ENCODE results near the gene KRT80.

The KRT80 gene

DNA sequence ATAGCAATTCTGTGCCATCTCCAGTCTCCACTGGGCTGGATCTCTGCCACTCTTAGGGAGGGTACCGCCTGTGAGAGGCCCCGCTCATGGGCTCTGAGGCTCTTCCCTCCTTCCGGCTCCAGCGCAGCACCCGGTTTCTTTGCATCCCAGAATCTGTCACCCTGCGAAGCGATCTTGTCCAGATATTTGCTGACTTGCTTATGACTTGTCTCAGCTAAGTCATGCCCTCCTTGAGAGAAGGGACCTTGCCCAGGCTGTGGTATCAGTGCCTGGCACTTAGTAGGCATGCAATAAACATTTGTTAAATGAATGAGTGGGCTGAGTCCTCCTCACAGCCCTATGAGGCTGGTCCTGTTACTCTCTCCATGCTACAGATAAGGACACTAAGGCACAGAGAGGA lies 13.4 kb downstream of the KRT80 start:
- DNase-seq: no peak

- DNase-seq: no peak
Observed at GRCh38 chr12:52175371-52176350, 16.2 kb downstream of the KRT80 start.

DNA sequence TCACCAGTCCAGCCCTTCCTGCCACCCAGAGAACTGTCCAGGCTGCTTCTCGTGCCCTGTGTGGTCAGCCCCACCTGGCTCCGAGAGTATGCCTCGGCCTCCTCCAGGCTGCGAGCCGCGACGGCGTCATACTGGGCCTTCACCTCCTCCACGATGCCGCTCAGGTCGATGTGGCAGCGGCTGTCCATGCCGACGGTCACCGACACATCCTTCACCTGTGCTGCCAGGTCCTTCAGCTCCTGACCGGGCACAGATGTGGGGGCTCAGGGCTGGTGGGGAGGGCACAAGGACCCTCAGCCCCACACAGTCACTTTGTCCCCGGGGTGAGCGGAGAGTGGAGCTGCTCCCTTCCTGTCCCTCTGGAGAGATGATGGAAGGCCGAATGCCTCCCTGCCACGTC lies 18.3 kb downstream of the KRT80 start:
- no peak for DNase-seq

GRCh38 chr12:52172956-52173355 lies 18.9 kb downstream of the KRT80 start:
- DNase-seq: no peak

GRCh38 chr12:52171950-52172512 lies 19.8 kb downstream of the KRT80 start:
- DNase-seq: no peak

GRCh38 chr12:52170827-52171226 lies 21.0 kb downstream of the KRT80 start:
- no peak for DNase-seq

DNA sequence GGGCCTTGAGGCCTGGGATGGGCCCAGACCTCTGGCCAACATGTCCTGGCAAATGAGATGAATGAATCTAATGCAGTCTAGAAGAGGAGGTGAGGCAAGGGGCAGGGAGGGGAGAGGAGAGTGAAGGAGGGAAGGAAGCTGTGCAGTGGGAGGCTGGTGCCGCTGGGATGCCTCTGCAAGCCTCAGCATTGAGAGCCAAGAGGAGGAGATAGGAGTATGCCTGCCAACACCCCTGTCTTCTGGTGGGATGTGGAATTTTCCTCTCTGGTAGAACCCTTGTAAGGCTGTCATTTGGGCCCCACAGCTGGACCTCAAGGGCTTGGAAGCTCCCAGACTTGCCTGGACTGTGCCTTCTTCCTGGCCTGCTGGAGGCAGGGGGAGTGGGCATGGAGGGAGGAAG lies 21.9 kb downstream of the KRT80 start:
- DNase-seq: no peak

GRCh38 chr12:52168019-52168717 lies 23.6 kb downstream of the KRT80 start:
- no peak for DNase-seq

- no peak for DNase-seq
Observed at GRCh38 chr12:52167526-52167925, 24.3 kb downstream of the KRT80 start.

DNA sequence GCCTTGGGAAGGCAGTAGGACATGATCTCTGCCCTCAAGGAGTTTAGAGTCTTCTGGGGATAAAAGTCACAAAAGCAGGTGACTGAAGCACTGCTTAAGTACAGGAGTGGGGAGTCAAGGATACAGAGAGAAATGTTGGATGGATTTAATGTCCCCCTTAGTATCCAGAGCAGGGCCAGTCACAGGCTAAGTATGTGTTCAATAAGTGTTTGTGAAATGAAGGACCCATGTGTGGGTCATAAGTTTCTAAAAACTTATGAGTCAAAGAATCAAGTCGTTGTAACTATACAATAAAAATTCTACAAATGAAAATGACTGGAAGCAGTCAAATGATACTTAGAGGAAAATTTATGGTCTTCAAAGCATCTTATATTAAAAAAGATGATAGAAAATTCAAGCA lies 25.1 kb downstream of the KRT80 start:
- no peak for DNase-seq

- no peak for DNase-seq
Observed at GRCh38 chr12:52165096-52165855, 26.5 kb downstream of the KRT80 start.

DNA sequence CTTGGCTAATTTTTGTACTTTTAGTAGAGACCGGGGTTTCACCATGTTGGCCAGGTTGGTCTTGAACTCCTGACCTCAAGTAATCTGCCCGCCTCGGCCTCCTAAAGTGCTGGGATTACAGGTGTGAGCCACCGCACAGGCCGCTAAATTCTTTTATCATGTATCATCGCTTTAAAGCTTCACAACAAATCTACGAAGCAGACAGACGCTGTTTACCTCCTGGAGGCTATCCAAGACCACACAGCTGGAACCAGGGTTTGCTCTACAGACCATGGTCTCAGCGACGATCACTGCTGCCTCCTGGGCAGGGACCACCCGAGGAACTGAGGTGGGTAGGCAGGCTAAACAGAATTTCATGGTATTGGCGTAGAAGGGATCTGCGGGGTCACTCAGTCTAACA lies 27.2 kb downstream of the KRT80 start:
- DNase-seq: no peak

DNA sequence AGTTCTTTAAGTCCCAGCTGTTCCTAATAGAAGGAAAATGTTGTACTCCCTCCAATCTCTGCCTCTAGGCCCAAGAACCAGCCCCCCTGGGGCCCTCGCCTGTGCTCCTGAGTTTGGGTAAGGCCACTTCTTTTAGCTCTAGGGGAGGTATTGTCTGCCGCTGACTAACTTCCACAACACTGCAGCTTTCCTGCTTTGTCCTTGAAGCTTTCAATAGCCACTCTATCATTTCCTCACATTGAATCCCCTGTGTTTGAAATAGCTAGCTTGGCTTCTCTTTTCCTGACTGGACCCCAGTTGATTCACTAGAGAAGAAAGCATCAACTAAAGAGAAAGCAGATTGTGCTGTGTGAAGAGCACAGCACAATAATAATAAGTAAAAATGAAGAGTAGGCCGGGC lies 28.8 kb downstream of the KRT80 start:
- DNase-seq: no peak

- DNase-seq: no peak
Observed at GRCh38 chr12:52160200-52160599, 31.6 kb downstream of the KRT80 start.

DNA sequence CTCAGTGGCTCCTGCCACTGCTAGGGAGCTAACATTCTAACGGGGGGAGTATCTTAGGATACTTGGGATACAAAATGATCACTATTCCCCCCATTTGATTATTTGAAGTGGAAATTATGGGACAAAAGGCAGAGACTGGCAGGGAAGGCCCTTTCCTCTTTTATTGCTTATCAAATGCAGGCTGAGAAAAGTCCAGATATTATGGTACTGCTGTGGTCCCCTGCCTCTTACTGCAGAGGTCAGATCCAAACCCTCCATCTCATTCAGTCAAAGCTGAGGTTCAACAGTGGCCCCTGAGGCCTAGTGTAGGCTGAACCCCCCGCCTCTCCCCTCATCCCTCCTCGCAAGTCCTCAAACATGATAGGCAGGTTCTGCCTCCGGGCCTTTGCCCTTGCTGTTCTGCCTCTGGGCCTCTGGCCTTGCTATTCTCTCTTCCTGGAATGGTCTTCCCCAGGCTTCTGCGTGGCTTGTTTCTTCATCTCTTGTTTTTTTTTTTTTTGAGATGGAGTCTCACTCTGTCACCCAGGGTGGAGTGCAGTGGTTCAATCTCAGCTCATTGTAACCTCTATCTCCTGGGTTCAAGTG lies 34.2 kb downstream of the KRT80 start:
- DNase-seq: no peak

GRCh38 chr12:52156757-52157565 lies 34.9 kb downstream of the KRT80 start:
- DNase-seq: peak; percentile 88

DNA sequence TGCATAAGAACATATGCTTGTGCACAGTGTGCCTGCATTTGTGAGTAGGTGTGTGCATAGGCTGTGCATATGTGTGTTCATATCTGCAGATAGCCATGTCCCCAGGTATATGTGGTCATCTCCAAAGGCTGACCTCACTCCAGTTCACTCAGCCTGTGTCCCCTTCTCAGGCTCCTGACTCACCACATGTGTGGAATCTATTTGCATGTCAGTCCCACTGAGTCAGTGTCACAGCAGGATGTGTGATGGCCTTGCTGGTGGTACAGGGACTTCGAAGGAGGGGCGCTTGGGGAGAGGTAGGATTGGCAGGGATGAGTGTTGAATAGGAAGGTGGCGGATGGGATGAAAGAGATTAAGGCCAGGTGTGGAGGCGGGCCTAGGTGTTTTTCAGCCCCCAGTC lies 35.5 kb downstream of the KRT80 start:
- DNase-seq: no peak

- DNase-seq: no peak
Observed at GRCh38 chr12:52155048-52155868, 36.6 kb downstream of the KRT80 start.

GRCh38 chr12:52152905-52153317 lies 38.9 kb downstream of the KRT80 start:
- DNase-seq: no peak

Measured in right forelimb (tissue), 1 donor.